ENCODE measurements around the gene UBE3B. TPM values are rescaled to one million over a fixed set of nuclear protein-coding genes. Genes with fewer than 3 reads are reported as not detected.

The UBE3B gene
- total RNA-seq, 4 donors from 2014 or later: 14.7 to 64.2 (median 30.7) TPM

- DNase-seq: no peak
- no peak for TF ChIP-seq POLR2A (IDR thresholded peaks at IDR 0.05)
- no peak for TF ChIP-seq CTCF (IDR thresholded peaks at IDR 0.05)
- no peaks in the 10 kb centered on the region for H3K9me3 ChIP-seq
- no peaks in the 10 kb centered on the region for H3K36me3 ChIP-seq
- H3K4me1 ChIP-seq: no peaks in the 10 kb centered on the region
- H3K27me3 ChIP-seq: no peaks in the 10 kb centered on the region
- H3K4me3 ChIP-seq: no peak overlapping the region
- H3K27ac ChIP-seq: no peak overlapping the region
- intact Hi-C loops (cut with DNase I; ENCODE audit: low total_unique reads): no loop called here
Observed at GRCh38 chr12:109583733-109584132, 106.3 kb downstream of the UBE3B start.

Other genes starting within 250 kb of the UBE3B start
- not detected for gene FOXN4, start 168.3 kb upstream of the UBE3B start, total RNA-seq
- gene MYO1H, start 129.7 kb upstream of the UBE3B start, total RNA-seq: not detected
- gene KCTD10, start 334 bp upstream of the UBE3B start, total RNA-seq: 10 to 100 TPM; 38.2 to 88.4 (median 63.6) TPM
- gene MMAB, start 95.9 kb downstream of the UBE3B start, total RNA-seq: 100 to 1,000 TPM in 1 of 4 donors, 10 to 100 TPM in 3; 15.0 to 234 (median 21.5) TPM
- gene MVK, start 96.2 kb downstream of the UBE3B start, total RNA-seq: 10 to 100 TPM in 2 of 4 donors, 1 to 10 TPM in 1, under 1 TPM in 1; 0.26 to 17.1 (median 11.4) TPM
- gene FAM222A, start 236.2 kb downstream of the UBE3B start, total RNA-seq: 1 to 10 TPM in 2 of 4 donors, under 1 TPM in 1, not detected in 1; 0.34 to 3.5 (median 1.7) TPM